ENCODE data around the gene EPB41L4A. TPM values are rescaled to one million over a fixed set of nuclear protein-coding genes. Genes with fewer than 3 reads are reported as not detected.

Gene EPB41L4A
- total RNA-seq, 1 donor from 2014 or later = 11.1 TPM

DNA sequence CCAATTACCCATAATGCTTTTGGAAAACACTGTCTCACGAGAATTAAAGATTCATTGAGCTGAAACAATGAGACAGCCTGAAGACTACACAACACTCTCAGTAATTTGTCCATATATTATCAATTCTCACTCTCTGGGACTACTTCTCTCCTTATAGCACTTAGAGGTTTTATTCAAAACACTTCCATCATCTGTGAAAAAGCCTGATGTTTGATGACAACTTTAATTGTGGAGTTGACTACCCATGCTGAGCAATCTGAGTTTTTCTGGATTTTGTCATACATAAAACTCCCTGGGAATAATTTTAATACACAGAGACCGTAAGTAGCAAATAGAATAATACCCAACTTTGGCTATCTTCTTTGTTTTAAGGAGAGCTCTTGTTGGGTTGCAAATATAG lies 305.5 kb downstream of the EPB41L4A start:
- Histone ChIP-seq H2AFZ (ENCODE audit: low read depth, low read length) (no peak overlapping the region), H3K79me2 (ENCODE audit: insufficient read depth, low read length) (no peaks in the 10 kb centered on the region), H3K36me3 (ENCODE audit: insufficient read depth, low read length) (no peaks in the 10 kb centered on the region), H3K27ac (ENCODE audit: low read depth, low read length) (no peak overlapping the region), H3K4me1 (ENCODE audit: insufficient read depth, low read length) (peaks cover 3% of the 10 kb centered on the region), H3K9me3 (ENCODE audit: insufficient read depth, low read depth, low read length) (no peaks in the 10 kb centered on the region), H3K9ac (ENCODE audit: low read length) (no peak overlapping the region), H3K27me3 (ENCODE audit: insufficient read depth, low read length) (no peaks in the 10 kb centered on the region), H4K20me1 (ENCODE audit: insufficient read depth, low read length) (no peaks in the 10 kb centered on the region), H3K4me3 (ENCODE audit: insufficient read depth, low read depth, low read length) (no peak overlapping the region), H3K4me2 (ENCODE audit: low read length) (no peak overlapping the region)
- DNase-seq (ENCODE audit: low read depth) (no peak), FAIRE-seq (no peak)
- Mint-ChIP-seq H3K4me3 (ENCODE audit: unreplicated experiment) (no peak overlapping the region), H3K27me3 (ENCODE audit: low read depth, unreplicated experiment) (no peaks in the 10 kb centered on the region), H3K9me3 (ENCODE audit: unreplicated experiment) (no peaks in the 10 kb centered on the region), H3K4me1 (ENCODE audit: low read depth, unreplicated experiment) (no peaks in the 10 kb centered on the region), H3K27ac (ENCODE audit: unreplicated experiment) (no peak overlapping the region), H3K36me3 (ENCODE audit: low read depth, unreplicated experiment) (no peaks in the 10 kb centered on the region)
- TF ChIP-seq CTCF (IDR thresholded peaks at IDR 0.05; ENCODE audit: insufficient read depth, low read depth, low read length) = no peak
- no peak for TF ChIP-seq EZH2 (IDR thresholded peaks at IDR 0.05; ENCODE audit: insufficient read depth, low read length)
